ACHN (cell line): Measurements from ENCODE around the gene TBC1D16.

Source experiments
- DNase-seq: peaks from one replicate; pipeline ENCODE4 v3.0.0-alpha.2; 2015
- in situ Hi-C: cut with HindIII; loops from 2 replicates; pipeline ENCODE4 v1.10.0; 2017; ENCODE audit warnings: low sequenced_read_pairs, low pct_ligation_motif_present, low pct_unique_long_range_greater_than_20kb

The TBC1D16 gene

GRCh38 chr17:79984045-79984840, 51.4 kb downstream of the TBC1D16 start:
- in situ Hi-C loops, result no loop called here
- DNase-seq, result no peak

DNA sequence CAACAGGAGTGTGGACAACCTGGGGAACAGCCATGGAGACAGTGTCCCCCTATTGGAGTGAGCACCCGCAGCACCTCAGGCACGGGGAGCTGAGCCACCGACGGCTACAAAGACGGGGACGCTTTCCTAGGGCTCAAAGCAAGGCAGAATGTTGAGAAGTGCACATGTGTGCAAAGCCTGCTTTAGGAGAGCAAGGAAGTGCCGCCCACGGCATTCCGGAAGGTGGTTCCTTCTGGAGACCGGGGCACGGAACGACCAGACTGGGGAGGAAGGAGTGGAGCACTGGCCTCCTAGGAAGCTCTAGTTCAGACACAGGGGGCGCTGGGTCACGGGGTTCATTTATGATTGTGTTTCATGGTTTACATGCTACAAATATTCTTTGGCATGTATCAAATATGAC, 52.2 kb downstream of the TBC1D16 start:
- in situ Hi-C loops, result no loop called here
- DNase-seq, result no peak

GRCh38 chr17:79982986-79983385, 52.7 kb downstream of the TBC1D16 start:
- DNase-seq, result no peak
- in situ Hi-C loops, result no loop called here

- no peak for DNase-seq
- in situ Hi-C loops, result no loop called here
Observed at GRCh38 chr17:79981661-79982101, 54.0 kb downstream of the TBC1D16 start.

GRCh38 chr17:79981090-79981489, 54.6 kb downstream of the TBC1D16 start:
- DNase-seq, result no peak
- in situ Hi-C loops, result no loop called here

- DNase-seq, result no peak
- in situ Hi-C loops, result no loop called here
Observed at GRCh38 chr17:79980246-79981043, 55.2 kb downstream of the TBC1D16 start.

DNA sequence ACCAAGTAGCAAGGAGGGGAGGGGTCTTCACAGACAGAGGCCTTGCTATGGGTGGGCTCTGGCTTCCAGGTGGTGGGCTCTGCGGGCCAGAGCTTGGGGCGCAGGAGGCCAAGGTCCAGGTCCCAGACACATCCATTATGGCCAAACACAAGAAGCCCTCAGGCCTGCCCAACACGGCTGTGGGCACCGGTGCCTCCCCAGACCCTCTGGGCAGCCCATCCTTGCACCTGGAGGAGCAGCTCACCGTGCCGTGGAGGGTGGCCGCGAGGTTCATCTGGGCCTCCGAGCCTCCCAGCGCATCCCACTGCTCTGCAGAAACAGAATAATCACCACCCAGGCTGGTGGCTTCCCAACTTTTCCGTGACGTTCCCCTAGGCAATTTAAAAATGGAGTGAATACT, 55.9 kb downstream of the TBC1D16 start:
- in situ Hi-C loops, result no loop called here
- no peak for DNase-seq

GRCh38 chr17:79979221-79979741, 56.4 kb downstream of the TBC1D16 start:
- in situ Hi-C loops, result no loop called here
- no peak for DNase-seq

DNA sequence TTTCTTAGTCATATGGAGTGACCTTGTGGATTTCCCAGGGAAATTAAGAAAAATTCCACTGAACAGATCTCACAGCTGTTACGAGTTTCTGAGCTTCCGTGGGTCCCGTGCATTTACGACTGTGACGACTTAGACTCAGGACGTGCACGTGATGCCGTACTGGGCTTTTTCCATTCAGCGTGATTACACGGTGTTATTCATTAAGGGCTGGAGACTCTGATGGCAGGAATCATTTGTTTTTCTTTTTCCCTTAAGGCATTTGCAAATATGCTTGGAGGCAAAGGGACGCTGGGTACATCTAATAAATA, 57.2 kb downstream of the TBC1D16 start:
- no peak for DNase-seq
- in situ Hi-C loops, result no loop called here

- DNase-seq, result no peak
- in situ Hi-C loops, result no loop called here
Observed at GRCh38 chr17:79977708-79978547, 57.7 kb downstream of the TBC1D16 start.

- in situ Hi-C loops, result no loop called here
Observed at GRCh38 chr17:79977161-79977631, 58.5 kb downstream of the TBC1D16 start.

DNA sequence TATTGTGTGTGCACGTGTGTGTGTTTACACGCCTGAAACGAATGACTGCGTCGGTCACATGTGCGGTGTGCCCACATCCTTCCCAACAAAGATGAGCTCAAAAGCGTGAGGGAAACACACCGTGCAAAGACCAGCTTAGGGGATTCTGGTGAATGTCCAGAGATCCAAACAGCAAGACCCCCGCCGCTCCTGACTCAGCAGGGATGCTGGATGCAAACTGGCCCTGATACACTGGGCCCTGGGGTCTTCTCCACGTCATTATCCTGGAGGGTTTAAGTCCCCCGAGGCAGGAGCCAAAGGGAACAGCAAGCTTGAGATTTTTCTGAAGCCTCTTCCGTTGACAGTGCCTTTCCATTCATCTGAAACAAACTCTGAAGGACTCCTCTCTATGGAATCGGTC, 59.2 kb downstream of the TBC1D16 start:
- DNase-seq, result no peak
- in situ Hi-C loops, result no loop called here

More at GRCh38 chr17:79977161-79977631, 58.5 kb downstream of the TBC1D16 start:
- no peak for DNase-seq

DNA sequence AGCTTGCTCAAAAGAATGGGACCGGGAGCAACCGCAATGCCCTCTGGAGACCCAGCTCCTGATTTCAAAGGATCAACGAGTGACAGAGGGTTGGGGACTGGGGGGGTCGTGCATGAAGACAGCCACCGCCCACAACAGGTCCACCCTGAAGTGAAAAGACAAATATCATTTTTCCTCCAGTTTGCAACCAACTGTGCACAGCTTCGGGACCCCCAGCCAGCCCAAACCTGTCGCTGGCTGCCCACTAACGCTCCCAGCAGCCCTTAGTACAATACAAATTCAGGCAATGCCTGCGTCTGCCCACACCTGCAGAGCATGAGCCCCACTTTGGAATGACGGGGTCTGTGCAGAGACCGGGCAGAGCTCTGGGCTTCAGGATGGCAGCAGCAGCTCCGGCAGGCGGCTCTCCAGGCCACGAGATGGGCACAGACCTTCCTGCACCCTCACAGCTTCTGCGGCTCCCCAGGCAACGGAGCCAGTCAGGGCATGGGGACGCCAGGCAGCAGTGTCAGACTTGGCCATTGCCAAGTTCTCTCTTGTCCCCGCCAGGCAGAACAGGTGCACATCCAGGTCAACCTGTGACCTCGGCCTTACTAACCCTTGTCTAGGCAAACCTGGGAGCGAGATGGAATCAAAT, 60.1 kb downstream of the TBC1D16 start:
- in situ Hi-C loops, result no loop called here
- DNase-seq, result no peak

DNA sequence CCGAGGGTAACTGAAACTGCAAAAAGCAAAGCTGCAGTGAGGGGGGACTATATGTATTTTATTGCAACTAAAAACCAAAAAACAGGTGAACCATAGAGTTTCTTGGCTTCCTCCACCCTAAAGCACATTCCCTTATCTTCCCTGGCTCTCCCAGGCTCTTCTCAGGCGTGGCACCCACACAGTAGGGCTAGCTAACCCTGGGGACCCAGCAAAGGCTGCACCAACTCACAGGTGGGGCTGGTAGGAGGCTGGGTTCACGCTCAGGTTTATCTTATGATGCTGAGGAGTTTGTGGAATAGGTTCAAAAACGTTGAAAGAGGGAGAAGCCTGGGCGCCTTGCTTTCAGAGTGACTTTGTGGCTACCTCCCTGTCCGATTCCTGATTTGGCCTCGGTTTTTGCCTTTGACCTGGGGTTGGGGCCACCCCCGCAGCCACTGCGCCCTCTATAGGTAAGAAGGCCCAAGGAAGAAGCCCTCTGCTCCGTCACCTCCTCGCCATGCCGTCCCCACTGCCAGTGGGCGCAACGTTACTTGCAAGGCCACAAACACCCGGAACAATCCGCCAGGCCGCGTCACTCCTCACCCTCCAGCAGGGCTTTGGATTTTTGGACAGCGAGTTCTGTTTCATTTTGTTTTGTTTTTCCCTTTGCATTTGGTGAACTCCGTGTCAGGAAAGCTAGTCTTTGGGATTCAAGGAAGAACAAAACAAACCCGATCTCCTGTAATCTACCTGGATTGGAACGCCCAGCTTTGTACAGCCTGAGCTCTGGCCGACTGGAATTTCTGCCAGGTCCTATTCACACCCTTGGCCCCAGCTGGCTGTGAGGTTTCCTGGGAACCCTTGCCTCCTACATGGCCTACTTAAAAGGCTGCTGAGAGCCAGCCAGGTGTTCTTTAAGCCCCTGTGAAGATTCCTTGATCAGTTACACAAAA, 60.8 kb downstream of the TBC1D16 start:
- in situ Hi-C loops, result no loop called here
- DNase-seq, result no peak

GRCh38 chr17:79971651-79972050, 64.0 kb downstream of the TBC1D16 start:
- in situ Hi-C loops, result no loop called here
- DNase-seq, result no peak

DNA sequence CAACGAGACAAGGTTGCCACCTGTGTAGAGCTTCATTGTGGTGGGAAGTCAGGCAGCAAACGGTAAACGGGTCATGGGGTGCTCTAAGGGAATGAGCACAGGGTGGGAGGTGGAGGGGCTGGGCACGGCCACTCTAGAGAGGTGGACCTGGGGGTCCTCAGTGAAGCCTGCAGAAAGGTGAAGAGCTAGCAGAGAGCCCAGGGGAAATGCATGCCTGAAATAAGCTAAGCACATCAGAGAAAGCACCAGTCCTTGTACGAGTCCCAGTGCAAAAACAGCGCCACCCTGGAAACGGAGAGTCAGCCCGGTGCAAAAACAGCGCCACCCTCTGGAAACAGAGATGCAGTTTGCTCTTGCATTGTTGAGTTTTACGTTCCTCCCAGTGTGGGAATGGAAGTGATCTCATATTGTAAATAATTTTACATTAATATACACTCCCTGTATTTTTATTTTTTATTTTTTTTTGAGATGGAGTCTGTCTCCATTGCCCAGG, 65.0 kb downstream of the TBC1D16 start:
- in situ Hi-C loops, result no loop called here
- DNase-seq, result peak; percentile 29

- in situ Hi-C loops, result no loop called here
- DNase-seq, result no peak
Observed at GRCh38 chr17:79969906-79970305, 65.8 kb downstream of the TBC1D16 start.
